Lung (tissue), 12 donors: ENCODE data around the gene GAS5. TPM values are rescaled to one million over a fixed set of nuclear protein-coding genes. Genes with fewer than 3 reads are reported as not detected.

ENCODE experiments used
- ATAC-seq: fragments of 200-7000 bp; cut with Tn5 transposase; one replicate; pipeline ENCODE4 v1.9.1; 2020; ENCODE audit warnings: moderate number of reproducible peaks; ENCODE audit not compliant: insufficient read depth, low FRiP score
- DNase-seq, 3 donors: peaks; one replicate each; pipeline ENCODE4 v3.0.0-alpha.2; 2013 to 2017
- H3K27ac ChIP-seq, 2 donors: one replicate each; pipeline ENCODE4 v1.5.1; 2013; ENCODE audit warnings: mild to moderate bottlenecking in 2 of 2, moderate library complexity in 2 of 2, control low read depth in 1 of 2, inconsistent platforms in 1 of 2, low read depth in 1 of 2, low read length in 1 of 2
- H3K27me3 ChIP-seq, 3 donors: one replicate each; pipeline ENCODE4 v1.5.1; 2013; ENCODE audit warnings: low read length in 2 of 3; ENCODE audit not compliant: control insufficient read depth in 3 of 3, insufficient read depth in 3 of 3
- H3K36me3 ChIP-seq, 4 donors: one replicate each; pipeline ENCODE4 v1.5.1; 2013; ENCODE audit warnings: low read length in 4 of 4, mild to moderate bottlenecking in 1 of 4, moderate library complexity in 1 of 4; ENCODE audit not compliant: control insufficient read depth in 4 of 4, insufficient read depth in 4 of 4
- H3K4me1 ChIP-seq, 5 donors: one replicate each; pipeline ENCODE4 v1.5.1; 2013; ENCODE audit warnings: low read length in 5 of 5, mild to moderate bottlenecking in 2 of 5, moderate library complexity in 1 of 5; ENCODE audit not compliant: control insufficient read depth in 5 of 5, insufficient read depth in 5 of 5
- H3K4me3 ChIP-seq: one replicate; pipeline ENCODE4 v1.5.1; 2013; ENCODE audit warnings: mild to moderate bottlenecking, control low read depth, moderate library complexity
- H3K9ac ChIP-seq, 2 donors: one replicate each; pipeline ENCODE4 v1.5.1; 2013; ENCODE audit warnings: low read length in 2 of 2, control low read depth in 1 of 2; ENCODE audit not compliant: insufficient read depth in 1 of 2
- H3K9me3 ChIP-seq, 4 donors: one replicate each; pipeline ENCODE4 v1.5.1; 2013; ENCODE audit warnings: low read length in 3 of 4, mild to moderate bottlenecking in 1 of 4, moderate library complexity in 1 of 4; ENCODE audit not compliant: control insufficient read depth in 4 of 4, insufficient read depth in 3 of 4
- WGBS, 2 donors: extraction: QIAGEN DNeasy Blood & Tissue Kit; methylation state at CpG; one replicate each; pipeline ENCODE4 v1.1.7; 2013; 5-methylcytosine and 5-hydroxymethylcytosine counted together
- polyA plus RNA-seq, 2 donors: library from polyadenylated mRNA; stranded (reverse); fragments of 200-250 nt; gene quantifications; one replicate each; pipeline ENCODE4 v1.2.1, GENCODE V29; 2013
- total RNA-seq, 2 donors: library from RNA; depleted of rRNA in 1 of 2; stranded (reverse); fragments of >200 nt in 1 of 2; gene quantifications; one replicate each; pipeline ENCODE4 v1.2.1, GENCODE V29; 2014 to 2021
- TF ChIP-seq, protein P1 (sequence below): IDR thresholded peaks from 2 replicates; pipeline ENCODE4 v1.5.1; 2012; ENCODE audit warnings: mild to moderate bottlenecking; ENCODE audit errors: control extremely low read depth, extremely low read depth
- donor health status: control.
- donor health status: control.
- donor health status: Bipolar disorder and iron deficiency.
- donor health status: healthy.
- donor health status: DM: yes; HTN: yes; CAD: no.

GAS5 gene
- total and polyA plus RNA-seq, 4 donors: 231 to 1,168 (median 320) TPM

DNA sequence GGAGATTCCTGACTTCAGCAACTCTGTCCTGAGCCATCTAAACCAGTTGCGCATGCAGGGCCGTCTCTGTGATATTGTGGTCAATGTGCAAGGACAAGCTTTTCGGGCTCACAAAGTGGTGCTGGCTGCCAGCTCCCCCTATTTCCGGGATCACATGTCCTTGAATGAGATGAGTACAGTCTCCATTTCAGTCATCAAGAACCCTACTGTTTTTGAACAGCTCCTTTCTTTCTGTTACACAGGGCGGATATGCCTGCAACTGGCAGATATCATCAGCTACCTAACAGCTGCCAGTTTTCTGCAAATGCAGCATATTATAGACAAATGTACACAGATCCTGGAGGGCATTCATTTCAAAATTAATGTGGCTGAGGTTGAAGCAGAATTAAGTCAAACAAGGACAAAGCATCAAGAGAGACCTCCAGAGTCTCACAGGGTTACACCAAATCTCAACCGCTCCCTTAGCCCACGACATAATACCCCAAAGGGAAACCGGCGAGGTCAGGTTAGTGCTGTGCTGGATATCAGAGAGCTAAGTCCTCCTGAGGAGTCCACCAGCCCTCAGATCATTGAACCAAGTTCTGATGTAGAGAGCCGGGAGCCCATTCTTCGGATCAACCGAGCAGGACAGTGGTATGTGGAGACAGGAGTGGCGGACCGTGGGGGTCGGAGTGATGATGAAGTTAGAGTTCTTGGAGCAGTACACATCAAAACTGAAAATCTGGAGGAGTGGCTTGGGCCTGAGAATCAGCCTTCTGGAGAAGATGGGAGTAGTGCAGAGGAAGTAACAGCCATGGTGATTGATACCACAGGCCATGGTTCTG, 2.7 kb upstream of the GAS5 start:
- Histone ChIP-seq H3K4me3 (no peak overlapping the region), H3K9ac (no peak overlapping the region), H3K9me3 (no peaks in the 10 kb centered on the region), H3K36me3 (peaks cover 2 to 41% (median 19%) of the 10 kb centered on the region in 4 donors), H3K27me3 (no peaks in the 10 kb centered on the region), H3K4me1 (peaks cover 7 to 27% (median 12%) of the 10 kb centered on the region in 5 donors), H3K27ac (peak overlapping the region in 1 of 2 donors; percentile 73)
- DNase-seq (peak in 1 of 3 donors; percentile 35), ATAC-seq (no peak)
- TF ChIP-seq, protein P1, sequence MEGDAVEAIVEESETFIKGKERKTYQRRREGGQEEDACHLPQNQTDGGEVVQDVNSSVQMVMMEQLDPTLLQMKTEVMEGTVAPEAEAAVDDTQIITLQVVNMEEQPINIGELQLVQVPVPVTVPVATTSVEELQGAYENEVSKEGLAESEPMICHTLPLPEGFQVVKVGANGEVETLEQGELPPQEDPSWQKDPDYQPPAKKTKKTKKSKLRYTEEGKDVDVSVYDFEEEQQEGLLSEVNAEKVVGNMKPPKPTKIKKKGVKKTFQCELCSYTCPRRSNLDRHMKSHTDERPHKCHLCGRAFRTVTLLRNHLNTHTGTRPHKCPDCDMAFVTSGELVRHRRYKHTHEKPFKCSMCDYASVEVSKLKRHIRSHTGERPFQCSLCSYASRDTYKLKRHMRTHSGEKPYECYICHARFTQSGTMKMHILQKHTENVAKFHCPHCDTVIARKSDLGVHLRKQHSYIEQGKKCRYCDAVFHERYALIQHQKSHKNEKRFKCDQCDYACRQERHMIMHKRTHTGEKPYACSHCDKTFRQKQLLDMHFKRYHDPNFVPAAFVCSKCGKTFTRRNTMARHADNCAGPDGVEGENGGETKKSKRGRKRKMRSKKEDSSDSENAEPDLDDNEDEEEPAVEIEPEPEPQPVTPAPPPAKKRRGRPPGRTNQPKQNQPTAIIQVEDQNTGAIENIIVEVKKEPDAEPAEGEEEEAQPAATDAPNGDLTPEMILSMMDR: no peak
- 64 to 74% methylated on average over 15 of the region's 15 CpGs for WGBS, 2 donors

DNA sequence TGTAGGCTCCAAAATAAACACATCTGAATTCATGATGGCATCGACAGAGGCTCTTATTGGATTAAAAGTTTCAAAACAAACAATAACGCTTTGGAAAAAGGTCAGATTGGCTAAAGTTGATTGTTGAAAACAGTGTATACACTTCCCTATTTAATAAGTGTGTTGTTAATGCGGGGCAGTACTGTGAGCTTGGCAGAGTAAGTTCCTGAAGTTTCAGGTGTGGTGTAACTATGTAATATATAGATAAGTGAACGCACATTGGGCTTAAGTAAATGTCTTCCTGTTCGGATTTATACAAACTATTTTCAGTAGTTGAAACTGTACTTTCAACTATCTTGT, 1.2 kb upstream of the GAS5 start:
- Histone ChIP-seq H3K9me3 (no peaks in the 10 kb centered on the region), H3K4me1 (peaks cover 7 to 37% (median 14%) of the 10 kb centered on the region in 5 donors), H3K9ac (peak overlapping the region; percentile 39 to 90), H3K4me3 (peak overlapping the region; percentile 77), H3K27ac (peak overlapping the region; percentile 90 to 99), H3K36me3 (peaks cover 4 to 47% (median 22%) of the 10 kb centered on the region in 4 donors), H3K27me3 (no peaks in the 10 kb centered on the region)
- TF ChIP-seq, protein P1: no peak
- 1 to 2% methylated on average over 5 of the region's 5 CpGs for WGBS, 2 donors
- ATAC-seq (no peak), DNase-seq (no peak)

DNA sequence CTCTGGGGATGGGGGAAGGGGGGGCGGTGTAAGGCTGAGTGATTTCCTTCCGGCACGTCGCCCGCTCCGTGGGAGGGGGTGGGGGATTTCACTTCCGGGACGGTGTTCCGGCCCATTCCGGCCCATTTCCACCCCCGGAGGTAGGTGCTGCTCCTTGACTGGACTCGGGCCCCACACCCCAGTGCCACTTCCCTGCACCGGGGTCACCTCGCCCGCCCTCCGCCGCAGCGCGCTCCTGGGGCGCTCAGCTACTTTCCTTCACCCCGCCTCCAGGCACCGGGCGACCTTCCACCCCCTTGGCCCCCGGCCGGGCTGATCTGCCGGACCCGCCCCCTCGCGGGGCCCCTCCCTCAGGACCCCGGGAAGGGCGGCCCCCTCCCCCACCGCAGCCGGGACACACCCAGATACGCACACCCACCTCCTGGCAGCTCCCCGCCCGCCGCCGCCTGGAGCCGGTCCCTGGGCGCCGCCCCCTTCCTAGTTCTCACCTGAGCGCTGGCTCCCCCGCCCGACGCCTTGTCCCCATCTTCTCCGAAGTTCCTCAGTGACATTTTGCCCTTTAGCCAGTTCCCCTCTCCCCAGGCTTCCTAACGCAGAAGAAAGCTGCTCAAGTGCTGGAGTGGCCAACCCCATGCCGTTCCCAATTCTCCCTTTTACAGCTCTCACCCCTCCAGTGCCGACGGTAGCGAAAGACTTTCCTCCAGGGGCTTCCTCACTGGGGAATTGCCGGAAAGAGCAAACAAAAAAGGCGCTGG, 654 bp upstream of the GAS5 start, which contains the start of gene ZBTB37:
Gene ZBTB37 (plus strand): TSS at position 115 of the 755 bp plus-strand sequence. CDS start 1,846 bp downstream, outside the sequence.
- H3K4me3 ChIP-seq: peak within 1 kb of the TSS; percentile 77
- no peaks in the 10 kb centered on the region for H3K9me3 ChIP-seq
- H3K36me3 ChIP-seq: peaks cover 4 to 52% (median 26%) of the 10 kb centered on the region in 4 donors
- TF ChIP-seq, protein P1: no peak
- 0% methylated on average over 36 to 53 of the region's 53 CpGs for WGBS, 2 donors
- peaks cover 7 to 37% (median 14%) of the 10 kb centered on the region in 5 donors for H3K4me1 ChIP-seq
- DNase-seq (peak; percentile 86 to 93 (median 92)), ATAC-seq (peak; percentile 78)
- H3K9ac ChIP-seq: peak within 1 kb of the TSS; percentile 90 to 93
- no peaks in the 10 kb centered on the region for H3K27me3 ChIP-seq
- H3K27ac ChIP-seq: peak within 1 kb of the TSS; percentile 90 to 99
